ENCODE measurements around the gene ITGAD.

The ITGAD gene

GRCh38 chr16:31367853-31368252, 25.3 kb upstream of the ITGAD start:
- no peak for DNase-seq

DNA sequence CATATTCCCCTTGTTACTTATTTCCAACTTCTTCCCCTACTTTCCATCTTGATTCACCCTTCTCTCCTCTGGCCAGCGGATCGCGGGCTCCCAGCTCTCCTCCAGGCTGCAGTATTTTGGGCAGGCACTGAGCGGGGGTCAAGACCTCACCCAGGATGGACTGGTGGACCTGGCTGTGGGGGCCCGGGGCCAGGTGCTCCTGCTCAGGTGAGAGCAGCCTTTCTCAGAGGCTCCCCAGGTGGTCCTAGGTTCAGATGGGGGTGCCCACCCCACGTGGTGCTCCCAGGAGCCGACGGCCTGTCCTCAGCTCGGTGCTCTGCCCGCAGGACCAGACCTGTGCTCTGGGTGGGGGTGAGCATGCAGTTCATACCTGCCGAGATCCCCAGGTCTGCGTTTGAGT, 22.1 kb upstream of the ITGAD start:
- no peak for DNase-seq

DNA sequence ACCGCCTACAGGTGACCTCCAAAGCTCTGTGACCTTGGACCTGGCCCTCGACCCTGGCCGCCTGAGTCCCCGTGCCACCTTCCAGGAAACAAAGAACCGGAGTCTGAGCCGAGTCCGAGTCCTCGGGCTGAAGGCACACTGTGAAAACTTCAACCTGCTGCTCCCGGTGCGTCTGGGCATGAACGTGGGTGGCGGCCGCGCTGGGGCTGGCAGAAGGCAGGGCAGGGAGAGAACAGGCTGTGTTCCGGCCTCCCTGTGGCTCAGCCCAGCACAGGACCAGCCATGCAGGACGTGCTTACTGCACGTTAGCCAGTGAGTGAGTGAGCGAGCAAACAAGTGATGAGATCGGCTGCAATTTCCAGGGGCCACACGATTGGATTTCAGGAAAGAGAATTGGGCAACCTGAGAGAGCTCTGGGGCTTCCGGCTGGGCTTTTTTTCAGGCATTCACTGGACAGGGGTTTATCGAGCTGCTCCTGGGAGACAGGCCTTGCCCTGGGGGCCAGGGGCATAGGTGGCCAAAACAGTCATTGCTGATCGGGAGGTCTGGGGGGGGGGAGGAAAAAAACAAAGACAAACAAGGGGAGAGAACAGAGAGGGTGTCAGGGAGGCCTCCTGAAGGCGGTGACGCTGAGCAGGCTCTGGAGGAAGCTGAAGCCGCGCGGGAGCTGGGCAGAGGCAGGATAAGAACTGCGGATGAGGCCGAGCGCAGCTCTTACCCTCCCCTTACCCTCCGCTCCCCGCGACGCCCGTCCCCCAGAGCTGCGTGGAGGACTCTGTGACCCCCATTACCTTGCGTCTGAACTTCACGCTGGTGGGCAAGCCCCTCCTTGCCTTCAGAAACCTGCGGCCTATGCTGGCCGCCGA, 21.3 kb upstream of the ITGAD start:
- DNase-seq = no peak

- no peak for DNase-seq
Observed at GRCh38 chr16:31373235-31373634, 19.9 kb upstream of the ITGAD start.

- DNase-seq = no peak
Observed at GRCh38 chr16:31375231-31375630, 17.9 kb upstream of the ITGAD start.

- no peak for DNase-seq
Observed at GRCh38 chr16:31376705-31377104, 16.4 kb upstream of the ITGAD start.

- DNase-seq = no peak
Observed at GRCh38 chr16:31377210-31377903, 15.8 kb upstream of the ITGAD start.

GRCh38 chr16:31380201-31380600, 12.9 kb upstream of the ITGAD start:
- DNase-seq = no peak

- peak; percentile 7 for DNase-seq
Observed at GRCh38 chr16:31382485-31383161, 10.5 kb upstream of the ITGAD start.

DNA sequence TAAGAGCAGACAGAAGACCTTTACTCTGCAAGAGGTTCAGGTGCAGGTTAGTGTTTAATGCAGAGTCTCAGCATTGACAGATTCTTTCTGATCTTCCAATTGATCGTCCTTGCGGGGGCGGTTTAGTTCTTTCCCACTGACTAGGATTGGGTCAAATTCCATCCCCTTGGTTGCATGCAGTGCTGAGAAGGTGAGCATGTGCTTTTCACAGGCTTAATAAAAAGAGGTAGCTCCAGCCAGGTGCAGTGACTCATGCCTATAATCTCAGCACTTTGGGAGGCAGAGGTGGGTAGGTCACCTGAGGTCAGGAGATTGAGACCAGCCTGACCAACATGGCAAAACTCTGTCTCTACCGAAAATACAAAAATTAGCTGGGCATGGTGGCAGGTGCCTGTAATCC, 7.5 kb upstream of the ITGAD start:
- DNase-seq = no peak

GRCh38 chr16:31386157-31386984, 6.8 kb upstream of the ITGAD start:
- DNase-seq = no peak

DNA sequence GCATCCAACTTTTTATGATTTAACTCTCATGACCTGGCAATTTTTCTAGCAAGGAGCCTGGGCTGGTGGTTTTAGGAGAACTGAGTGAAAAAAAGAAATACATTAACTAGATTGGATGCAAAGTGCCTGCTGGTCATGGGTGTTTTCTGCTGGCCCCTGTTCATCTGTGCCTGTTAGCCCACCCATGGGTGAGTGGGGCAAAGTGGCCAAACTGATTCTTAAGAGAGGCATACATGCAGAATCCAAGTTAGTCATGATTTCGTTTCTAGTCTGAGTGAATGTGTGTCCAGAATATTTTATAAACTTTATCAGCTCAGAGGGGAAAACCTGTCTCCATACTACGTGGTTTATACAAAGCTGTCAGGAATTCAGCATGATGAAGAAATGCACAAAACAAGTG, 4.6 kb upstream of the ITGAD start:
- no peak for DNase-seq

DNA sequence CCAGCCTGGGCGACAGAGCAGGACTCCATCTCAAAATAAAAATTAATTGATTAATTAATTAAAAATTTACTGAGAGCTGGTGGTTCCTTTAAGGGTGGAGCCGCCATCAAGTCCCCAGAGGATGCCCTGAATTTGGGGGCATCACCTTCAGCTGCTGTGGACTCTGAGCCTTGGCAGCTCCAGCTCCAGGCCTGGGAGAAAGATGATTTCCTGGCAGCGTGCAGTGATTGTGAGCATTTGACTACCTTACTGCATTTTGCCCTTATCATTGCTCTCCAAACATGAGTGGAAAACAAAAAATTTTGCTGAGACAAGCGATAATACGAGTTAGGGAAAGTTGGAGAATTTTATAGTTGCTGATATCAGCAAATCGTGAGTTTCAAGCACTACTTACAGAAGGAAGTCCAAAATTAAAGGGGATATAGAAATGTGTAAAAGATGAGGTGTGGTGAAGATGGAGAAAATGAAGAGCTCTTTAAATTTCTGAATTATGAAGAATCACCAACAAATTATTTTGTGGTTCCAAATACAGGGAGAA, 2.6 kb upstream of the ITGAD start:
- DNase-seq = no peak

DNA sequence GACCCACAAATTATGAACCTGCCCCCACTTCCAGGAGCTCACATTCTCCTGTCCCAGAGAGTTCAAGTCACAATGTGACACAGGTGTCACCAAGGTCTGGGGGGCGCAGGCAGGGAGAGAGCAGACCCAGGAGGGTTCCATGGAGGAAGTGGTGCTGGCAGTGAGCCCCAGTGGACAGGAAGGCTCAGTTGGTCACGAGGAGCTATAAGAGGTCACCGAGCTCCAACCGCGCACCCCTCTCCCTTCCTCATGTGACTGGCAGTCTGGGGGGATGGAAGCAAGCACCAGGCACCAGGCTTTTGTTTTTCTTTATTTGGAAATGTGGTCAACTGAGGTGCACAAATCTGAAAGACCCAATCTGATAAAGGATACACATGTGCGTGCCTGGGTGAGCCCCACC, 2.5 kb downstream of the ITGAD start:
- DNase-seq = no peak

- DNase-seq = no peak
Observed at GRCh38 chr16:31397096-31397660, 4.0 kb downstream of the ITGAD start.

GRCh38 chr16:31397701-31398100, 4.6 kb downstream of the ITGAD start:
- DNase-seq = no peak

GRCh38 chr16:31400191-31400590, 7.1 kb downstream of the ITGAD start:
- no peak for DNase-seq

GRCh38 chr16:31401436-31401835, 8.3 kb downstream of the ITGAD start:
- no peak for DNase-seq

GRCh38 chr16:31402687-31403086, 9.6 kb downstream of the ITGAD start:
- DNase-seq = no peak

- no peak for DNase-seq
Observed at GRCh38 chr16:31403590-31404352, 10.6 kb downstream of the ITGAD start.

DNA sequence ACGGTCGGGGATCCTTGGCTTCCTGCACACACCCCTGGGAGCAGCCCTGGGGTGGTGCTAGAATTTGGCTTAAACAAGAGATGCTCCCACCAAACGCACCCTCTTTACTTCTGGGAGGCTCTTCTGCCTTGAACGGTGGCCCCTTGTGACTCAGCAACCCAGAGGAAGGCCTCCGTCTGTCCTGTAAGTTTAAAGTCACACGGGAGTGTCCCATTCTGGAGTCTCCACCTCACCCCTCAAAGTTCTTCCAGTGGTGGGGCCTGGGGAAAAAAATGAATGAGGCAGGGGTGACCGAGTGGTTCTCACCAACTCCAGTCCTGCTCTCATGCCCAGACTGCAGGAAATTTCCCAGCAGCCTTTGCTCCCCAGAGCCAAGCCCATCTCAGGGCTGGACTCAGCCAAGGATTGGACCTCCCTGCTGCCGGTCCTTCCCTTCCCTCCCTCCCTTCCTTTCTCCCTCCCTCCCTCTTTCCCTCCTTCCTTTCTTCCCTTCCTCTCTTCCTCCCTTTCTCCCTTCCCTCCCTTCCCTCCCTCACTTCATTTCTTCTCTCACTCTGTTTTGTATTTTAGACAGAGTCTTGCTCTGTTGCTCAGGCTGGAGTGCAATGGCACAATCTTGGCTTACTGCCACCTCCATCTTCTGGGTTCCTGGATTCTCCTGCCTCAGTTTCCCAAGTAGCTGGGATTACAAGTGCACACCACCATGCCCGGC, 11.4 kb downstream of the ITGAD start:
- no peak for DNase-seq
